Limb (tissue), 2 donors: ENCODE data around the gene SAMD11.

ENCODE experiments used
- DNase-seq, 2 donors: peaks; one replicate each; pipeline ENCODE4 v3.0.0-alpha.2; 2016; ENCODE audit errors: extremely low spot score in 2 of 2

The SAMD11 gene

DNA sequence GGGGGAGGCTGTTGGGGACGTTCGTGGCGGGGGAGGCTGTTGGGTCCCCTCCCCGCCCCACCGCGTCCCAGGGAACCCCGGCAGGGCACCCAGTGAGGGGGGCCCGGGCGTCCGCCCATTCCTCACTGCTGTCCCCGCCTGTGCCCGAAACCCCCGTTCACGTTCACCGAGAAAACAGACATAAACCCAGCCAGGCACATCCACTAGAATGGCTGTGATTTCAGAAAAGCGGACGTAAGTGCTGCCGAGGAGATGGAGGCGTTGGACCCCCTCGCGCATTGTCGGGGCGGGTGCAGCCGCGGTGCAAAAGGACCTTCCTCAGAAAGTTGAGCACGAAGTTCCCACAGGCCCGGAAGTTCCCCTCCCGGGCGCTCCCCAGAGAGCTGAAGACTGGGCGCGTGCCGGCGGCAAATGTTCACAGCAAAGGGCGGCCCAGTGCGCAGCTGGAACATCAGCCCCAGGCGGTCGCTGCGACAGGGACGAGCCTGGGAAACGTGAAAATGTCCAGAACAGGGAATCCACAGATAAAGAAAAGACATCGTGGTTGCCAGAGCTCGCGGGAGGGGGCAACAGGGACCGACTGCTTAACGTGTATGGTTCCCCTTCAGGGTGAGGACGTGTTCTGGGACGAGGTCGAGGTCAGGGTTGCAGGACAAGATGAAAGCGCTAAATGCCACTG lies 18.5 kb upstream of the SAMD11 start:
- DNase-seq, result peak in 1 of 2 donors; percentile 67

- DNase-seq, result peak in 1 of 2 donors; percentile 40
These were observed 17.7 kb upstream of the SAMD11 start for GRCh38 chr1:905811-906599.

- peak in 1 of 2 donors; percentile 34 for DNase-seq
These were observed 16.9 kb upstream of the SAMD11 start for GRCh38 chr1:906600-907420.

GRCh38 chr1:907611-908451 lies 15.9 kb upstream of the SAMD11 start:
- DNase-seq, result no peak

DNA sequence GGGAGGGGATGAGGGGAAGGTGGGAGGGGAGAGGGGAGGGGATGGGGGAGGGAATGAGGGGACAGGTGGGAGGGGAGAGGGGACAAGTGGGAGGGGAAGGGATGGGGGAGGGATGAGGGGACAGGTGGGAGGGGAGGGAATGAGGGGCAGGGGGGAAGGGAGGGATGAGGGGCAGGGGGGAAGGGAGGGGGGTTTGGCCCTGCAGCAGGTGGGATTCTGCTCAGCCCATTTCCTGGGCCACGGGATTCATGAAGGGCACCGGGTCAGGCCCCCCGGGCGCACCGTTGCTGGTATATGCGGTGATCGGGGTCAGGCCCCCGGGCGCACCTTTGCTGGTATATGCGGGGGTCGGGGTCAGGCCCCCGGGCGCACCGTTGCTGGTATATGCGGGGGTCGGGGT lies 15.1 kb upstream of the SAMD11 start:
- DNase-seq, result no peak

DNA sequence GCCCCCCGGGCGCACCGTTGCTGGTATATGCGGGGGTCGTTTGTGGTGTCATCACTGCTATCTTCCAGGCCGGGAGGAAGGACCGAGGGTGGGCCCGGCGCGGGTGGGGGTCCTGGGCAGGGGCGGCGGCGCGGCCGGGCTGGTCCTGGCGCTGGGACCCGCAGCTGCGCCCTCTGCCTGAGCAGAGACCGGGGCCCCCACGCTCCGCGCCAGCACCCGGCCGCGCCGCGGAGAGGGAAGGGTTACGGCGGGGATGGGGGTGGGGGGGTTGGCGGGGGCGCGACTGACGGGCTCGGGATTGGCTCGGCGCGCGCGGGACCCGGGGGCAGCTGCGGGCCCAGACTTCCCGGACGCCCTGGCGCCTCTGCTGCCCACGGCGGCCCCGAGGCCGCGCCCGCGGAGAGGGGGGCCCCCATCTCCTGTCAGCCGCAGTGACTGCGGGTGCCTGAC lies 13.8 kb upstream of the SAMD11 start:
- DNase-seq, result peak in 1 of 2 donors; percentile 62

GRCh38 chr1:910311-910880 lies 13.3 kb upstream of the SAMD11 start:
- peak in 1 of 2 donors; percentile 54 for DNase-seq

GRCh38 chr1:910881-911721 lies 12.6 kb upstream of the SAMD11 start:
- peak in 1 of 2 donors; percentile 55 for DNase-seq

DNA sequence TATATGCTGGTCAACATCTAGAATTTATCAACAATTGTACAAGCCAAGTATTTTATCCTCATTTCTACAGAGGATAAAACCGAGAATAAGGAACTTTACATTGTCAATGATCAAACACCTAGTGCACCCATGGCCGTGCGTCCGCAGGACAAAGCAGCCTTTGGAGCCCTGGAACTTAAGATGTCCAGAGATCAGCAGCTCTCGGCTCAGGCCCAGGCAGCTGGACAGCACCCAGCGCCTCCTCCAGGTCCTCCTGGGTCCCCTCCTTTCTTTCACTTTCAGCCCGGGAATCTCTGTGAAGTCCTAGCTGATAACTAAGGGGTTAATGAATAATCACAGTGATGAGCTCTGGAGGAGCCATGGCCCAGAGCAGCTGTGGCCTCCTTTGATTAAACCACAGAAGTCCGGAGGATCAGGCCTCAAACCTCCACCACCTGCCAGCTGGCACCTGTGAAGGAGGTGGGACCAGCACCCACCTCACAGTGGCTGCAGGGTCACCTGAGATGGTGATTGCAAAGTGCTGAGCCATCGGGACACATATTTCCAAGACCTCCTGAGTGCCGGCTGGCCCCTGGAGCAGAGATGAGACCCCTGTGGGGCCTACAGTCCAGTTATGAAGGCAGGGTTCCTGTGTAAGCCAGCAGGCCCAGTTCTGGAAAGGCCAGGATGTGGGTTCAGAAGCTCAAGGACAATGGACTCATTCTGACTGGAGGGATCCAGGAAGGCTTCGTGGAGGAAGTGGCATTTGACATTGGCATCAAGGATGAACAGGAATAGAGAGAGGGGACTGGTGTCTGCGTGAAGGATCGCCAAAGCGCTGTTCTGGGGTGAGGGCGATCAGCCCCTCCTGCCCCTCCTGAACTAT lies 11.6 kb upstream of the SAMD11 start:
- DNase-seq, result no peak

- DNase-seq, result peak in 1 of 2 donors; percentile 42
These were observed 10.9 kb upstream of the SAMD11 start for GRCh38 chr1:912740-913301.

- no peak for DNase-seq
These were observed 10.1 kb upstream of the SAMD11 start for GRCh38 chr1:913491-914130.

- peak in 1 of 2 donors; percentile 20 for DNase-seq
These were observed 9.4 kb upstream of the SAMD11 start for GRCh38 chr1:914131-914890.

- DNase-seq, result peak in 1 of 2 donors; percentile 19
These were observed 8.8 kb upstream of the SAMD11 start for GRCh38 chr1:914891-915280.

DNA sequence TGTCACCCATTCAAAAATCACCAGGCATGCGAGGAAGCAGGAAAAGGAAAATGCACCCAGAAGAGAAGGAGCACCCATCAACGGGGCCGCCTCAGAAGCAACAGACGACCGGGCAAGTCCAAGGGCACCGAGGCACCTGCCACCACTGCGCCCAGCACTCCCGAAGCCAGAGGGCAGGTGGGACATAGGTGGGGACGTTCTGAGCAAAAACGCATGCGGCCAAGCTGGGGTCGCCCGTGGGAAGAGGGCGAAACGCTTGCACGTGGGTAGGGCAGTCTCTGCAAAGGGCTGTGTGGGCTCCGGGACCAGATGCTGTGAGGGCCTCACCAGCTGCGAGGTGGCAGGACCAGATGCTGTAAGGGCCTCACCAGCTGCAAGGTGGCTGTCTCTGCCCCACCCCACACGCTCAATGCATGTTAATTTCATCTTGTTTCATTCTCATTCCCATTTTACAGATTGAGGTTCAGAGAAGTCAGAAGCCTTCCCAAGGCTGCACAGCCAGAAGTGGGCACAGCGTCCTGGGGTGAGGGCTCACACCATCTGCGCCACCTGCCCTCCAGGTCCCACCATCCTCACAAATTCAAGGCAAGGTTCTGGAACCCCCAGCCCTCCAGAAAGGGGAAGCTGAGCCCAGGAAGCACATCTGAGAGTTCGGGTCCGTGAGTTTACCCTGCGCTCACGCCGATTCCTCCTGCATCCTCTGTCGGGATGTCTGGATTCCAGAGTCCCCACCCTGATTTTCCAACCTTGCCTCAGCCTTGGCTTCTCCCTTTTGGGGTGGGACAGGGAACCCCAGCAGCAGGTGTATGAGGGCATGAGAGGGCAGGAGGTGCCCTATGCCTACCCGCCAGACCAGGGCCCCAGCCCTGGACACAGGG lies 8.2 kb upstream of the SAMD11 start:
- peak in 1 of 2 donors; percentile 17 for DNase-seq

GRCh38 chr1:916173-917075 lies 7.3 kb upstream of the SAMD11 start:
- peak in 1 of 2 donors; percentile 41 for DNase-seq
